UCSD-AML1 (cell line): Measurements from ENCODE around the gene RASSF5.

Source experiments
- DNase-seq: peaks from one replicate; lab custom pipeline; 2025; ENCODE audit not compliant: unreplicated experiment; lab: John Stamatoyannopoulos, UW

RASSF5 gene

DNA sequence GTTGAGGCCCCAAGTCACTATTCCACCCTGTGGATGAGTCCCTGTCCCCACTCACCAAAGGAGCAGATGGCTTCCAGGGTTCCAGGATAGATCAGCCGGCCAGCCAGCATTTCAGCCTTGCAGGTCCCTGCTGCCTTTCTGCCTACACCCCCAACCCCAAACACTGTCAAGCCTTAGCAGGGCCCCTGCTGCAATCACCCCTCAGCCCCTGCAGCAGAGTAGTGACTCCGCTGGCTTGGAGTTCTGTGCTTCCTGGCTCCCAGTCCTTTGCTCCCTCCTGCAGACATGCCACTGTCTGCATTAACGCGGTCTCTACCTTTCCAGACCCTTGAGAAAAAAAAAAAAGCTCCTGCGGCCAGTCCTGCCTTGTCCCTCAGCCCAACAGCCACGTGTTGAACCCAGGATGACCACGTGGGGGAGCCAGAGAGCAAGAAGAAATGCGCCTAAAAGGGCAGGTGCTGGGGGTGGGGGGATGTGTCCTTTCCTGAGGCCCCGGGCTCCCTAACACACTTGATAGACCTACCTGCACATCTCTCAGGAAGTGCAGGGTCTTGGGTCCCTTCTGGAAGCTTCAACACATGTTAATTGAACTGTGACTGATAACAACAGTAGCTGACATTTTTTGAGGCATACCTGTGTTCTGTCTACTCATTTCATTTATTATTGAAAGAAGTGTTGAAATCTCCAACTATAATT lies 37.4 kb downstream of the RASSF5 start:
- DNase-seq, result peak; percentile 75

DNA sequence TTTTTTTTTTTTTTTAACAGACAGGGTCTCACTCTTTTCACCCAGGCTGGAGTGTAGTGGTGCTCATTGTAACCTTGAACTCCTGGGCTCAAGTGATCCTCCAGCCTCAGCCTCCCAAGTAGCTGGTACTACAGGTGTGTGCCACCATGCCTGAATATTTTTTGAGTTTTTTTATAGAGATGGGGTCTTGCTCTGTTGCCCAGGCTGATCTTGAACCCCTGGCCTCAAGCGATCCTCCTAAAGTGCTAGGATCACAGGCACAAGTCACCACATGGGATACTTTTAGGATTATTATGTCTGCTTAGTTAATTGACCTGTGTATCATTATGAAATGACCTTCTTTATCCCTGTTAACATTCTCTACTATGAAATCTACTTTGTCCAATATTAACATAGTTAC lies 38.0 kb downstream of the RASSF5 start:
- no peak for DNase-seq

DNA sequence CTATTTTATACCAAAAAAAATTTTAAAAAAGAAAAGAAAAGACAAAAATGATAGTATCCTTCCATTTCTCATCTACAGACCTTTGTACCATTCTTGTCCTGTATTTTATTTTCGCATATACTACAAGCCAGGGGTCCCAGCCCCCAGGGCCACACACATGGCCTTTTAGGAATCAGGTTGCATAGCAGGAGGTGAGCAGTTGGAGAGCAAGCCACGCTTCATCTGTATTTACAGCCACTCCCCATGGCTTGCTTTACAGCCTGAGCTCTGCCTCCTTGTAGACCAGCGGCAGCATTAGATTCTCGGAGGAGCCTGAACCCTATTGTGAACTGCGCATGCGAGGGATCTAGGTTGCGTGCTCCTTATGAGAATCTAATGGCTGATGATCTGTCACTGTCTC lies 39.8 kb downstream of the RASSF5 start:
- DNase-seq, result no peak

- no peak for DNase-seq
Observed at GRCh38 chr1:206550446-206550845, 43.1 kb downstream of the RASSF5 start.

DNA sequence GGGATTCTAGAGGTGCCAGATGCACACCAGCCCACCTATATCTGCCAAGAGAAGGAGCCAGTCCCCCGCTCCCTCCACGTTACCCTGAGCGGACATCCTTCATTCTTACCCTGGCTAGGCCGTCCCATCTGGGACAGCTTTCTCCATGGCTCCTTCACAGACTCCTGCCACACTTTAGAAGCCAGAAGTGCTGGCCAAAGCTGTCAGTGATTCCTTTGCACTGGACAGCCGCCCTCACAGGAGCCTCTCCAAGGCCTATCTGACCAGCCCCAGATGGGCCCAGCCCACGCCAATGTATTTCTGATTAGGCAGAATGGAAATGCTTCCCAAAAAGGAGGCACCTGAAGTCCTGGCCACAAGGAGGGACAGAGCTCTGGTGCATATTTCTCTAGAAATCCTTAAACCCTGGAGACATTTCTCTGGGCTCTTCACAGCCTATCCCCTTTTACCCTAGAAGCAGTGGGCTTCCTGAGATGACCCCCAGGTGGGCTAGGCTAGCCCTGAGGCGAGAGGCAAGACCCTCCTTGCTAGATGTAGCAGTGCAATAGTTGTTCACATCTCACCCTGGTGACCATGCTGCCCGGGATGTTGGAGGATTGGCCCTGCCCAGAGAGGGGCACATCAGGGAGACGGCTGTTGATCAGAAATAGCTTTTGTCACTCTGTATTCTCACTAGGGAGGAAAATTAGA lies 44.1 kb downstream of the RASSF5 start:
- DNase-seq, result no peak

DNA sequence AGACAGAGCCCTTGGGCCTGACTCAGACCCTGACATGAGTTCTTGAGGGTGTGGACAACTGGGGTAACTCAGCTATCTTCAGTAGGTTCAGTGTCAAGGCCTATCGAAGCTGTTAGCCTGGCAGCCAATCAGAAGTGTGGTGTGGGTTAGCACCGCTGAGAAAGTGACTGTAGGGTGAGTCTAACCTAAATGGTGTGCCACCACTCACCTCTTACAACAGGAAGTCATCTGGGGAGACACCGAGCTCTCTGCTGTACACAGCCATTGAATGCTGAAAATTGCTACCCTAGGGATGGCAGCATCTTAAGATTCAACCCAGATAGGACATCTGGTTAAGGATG lies 44.6 kb downstream of the RASSF5 start:
- DNase-seq, result no peak

GRCh38 chr1:206554211-206554610 lies 46.9 kb downstream of the RASSF5 start:
- DNase-seq, result no peak

DNA sequence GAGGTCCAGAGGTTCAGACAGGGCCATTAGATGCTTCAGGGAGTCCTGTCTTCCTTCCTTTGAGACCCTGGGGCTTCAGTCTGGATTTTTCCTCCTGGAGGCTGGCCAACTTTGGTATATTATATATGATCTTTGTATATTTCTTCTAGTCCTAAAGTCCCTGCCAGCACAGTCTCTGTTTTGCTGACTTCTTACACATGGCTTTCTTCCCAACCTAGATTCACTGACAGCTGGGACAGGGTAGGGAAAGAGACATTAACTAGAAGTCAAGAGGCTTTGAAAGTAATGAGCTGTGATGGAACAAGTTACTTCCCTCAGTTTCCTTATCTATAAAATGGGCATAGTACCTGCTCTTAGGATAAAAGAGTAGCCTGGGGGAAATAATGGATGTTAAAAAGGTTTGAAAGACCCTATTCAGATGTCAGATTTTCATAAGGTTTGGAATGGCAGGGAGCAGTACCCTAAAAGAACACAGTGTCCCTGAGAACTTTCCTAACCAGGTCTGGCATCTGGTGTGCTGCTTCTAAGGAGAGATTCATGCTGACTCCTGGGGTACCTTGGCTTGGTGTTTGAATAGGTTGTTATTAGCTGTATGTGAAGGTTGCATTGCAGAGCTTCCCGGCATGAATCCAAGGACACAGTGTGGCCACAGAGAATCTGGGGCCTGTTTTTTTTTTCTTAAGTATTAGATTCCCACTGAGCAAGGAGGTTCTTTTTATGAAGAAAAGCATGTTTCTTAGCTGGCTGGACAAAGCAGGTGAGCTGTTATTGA lies 47.6 kb downstream of the RASSF5 start:
- no peak for DNase-seq

GRCh38 chr1:206555473-206555935 lies 48.2 kb downstream of the RASSF5 start:
- peak; percentile 46 for DNase-seq

DNA sequence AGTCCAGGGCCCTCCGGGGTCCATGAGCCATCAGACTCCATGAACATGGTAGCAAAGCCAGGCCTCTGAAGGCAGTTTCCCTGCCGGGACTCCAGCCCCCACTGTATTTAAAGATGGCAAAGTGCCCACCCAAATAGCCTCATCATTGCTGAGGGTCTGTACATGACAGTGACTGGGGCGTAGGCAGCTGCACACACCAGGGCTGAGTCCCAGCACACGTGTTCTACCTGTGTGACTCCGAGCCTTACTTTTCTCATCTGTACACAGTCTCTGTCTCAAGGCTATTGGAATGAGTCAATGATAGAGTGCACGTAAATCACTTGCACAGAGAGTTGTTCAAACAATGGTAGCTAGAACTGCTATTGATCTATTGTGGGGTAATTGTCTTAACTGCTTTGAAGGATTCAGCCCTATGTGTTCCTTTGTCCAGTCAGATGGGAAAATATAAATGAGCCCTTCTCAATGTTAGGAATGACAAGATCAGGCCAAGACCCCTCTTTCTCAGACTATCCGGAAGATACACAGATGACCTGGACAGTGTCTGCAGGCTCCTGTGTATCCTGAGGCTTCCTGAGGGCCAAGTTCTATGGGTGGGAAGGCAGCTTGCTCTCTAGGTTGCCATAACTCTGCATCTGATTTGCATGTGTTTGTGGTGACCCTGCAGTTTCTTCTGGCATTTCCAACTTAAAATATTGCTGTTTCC lies 48.9 kb downstream of the RASSF5 start:
- DNase-seq, result no peak

- DNase-seq, result peak; percentile 93
Observed at GRCh38 chr1:206556750-206557635, 49.7 kb downstream of the RASSF5 start.

GRCh38 chr1:206557636-206558473 lies 50.5 kb downstream of the RASSF5 start:
- peak; percentile 45 for DNase-seq

GRCh38 chr1:206558794-206559671 lies 51.7 kb downstream of the RASSF5 start:
- DNase-seq, result no peak

- no peak for DNase-seq
Observed at GRCh38 chr1:206559672-206559995, 52.3 kb downstream of the RASSF5 start.

- no peak for DNase-seq
Observed at GRCh38 chr1:206560007-206560716, 52.8 kb downstream of the RASSF5 start.

DNA sequence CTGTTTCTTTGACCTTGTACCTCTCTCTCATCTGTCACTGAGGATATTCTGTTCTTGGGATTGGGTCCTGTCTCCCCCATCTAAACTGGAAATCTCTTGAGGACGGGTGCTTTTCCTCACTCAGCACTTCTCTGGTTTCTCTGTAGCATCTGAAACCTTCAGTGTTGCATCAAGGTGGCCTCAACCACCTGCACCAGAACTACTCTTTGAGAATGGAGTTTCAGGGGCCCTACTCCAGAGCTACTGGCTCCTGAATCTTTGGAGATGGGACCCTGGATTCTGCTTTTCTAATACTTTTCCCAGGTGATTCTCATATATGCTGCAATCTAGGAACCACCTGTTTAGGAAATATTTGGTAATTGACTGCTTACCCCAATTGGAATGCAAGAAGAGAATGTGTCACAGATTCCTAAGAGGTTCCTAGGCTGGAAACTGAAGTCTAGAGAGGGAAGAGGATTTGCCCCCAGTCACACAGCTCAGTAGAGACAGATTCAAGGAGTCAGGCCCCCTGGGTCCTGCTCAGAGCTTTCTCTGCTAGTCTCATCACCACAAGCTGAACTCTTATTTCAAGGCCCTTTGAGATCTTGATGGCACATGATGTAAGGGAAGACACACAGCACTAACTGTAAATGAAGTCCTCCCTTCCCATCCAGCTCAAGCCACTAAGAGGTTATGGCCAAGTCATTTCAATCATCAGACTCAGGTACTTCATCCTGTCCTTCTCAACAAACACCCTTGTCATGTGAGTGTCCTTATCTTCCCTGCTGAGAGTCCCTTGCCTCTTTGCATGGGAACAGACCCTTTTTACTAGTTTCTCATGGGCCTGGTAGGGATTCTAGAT lies 56.3 kb downstream of the RASSF5 start:
- DNase-seq, result no peak

DNA sequence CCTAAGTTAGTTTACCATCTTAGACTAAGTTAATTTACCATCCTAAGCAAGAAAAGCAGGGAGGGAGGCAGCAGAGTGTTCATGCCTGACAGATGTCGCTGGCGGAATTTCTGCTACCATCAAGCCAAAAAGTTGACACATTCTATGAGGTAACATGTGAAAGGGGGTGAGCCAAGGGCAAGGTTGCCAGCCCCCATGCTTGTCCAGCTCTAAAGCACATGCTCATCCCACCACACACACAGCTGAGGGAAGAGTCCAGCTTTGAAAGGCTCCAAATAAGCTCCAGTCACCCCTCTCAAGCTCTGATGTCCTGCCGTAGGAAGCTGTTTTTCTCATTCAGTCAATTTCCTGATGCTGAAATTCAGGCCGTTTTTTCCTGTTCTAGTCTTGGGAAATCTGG lies 58.7 kb downstream of the RASSF5 start:
- no peak for DNase-seq
